HepG2 (cell line): ENCODE results near the gene CD36. TPM values are rescaled to one million over a fixed set of nuclear protein-coding genes. Genes with fewer than 3 reads are reported as not detected.

Experiments
- ATAC-seq: fragments of 200-7000 bp; cut with Tn5 transposase; 3 replicates; pipeline ENCODE4 v1.9.1; 2020; ENCODE audit warnings: mild to moderate bottlenecking, moderate library complexity
- BruUV-seq: library from RNA; stranded (reverse); fragments of 400-500 nt; replicated peaks from 2 replicates; lab custom pipeline; 2021; lab: Mats Ljungman, UMichigan
- CTCF ChIA-PET: fragments of 300-600 bp; formaldehyde crosslinking; extraction: SDS; loops from one replicate; lab custom pipeline; 2021; ENCODE audit warnings: low total read pairs, inconsistent platforms, low intra/inter-chr PET ratio; lab: Yijun Ruan, JAX
- POLR2A ChIA-PET: fragments of 350-600 bp; sonication (Branson Sonifier 250); formaldehyde crosslinking; loops from one replicate; lab custom pipeline; 2020; ENCODE audit warnings: antibody characterized with exemption, inconsistent platforms; lab: Yijun Ruan, JAX
- DNase-seq: peaks from one replicate; pipeline ENCODE4 v3.0.0-alpha.2; 2015; ENCODE audit warnings: low spot score
- FAIRE-seq: peaks from 3 replicates; lab custom pipeline; 2011; peaks lifted over from hg19 to GRCh38; lab: Jason Lieb, UNC
- H2AFZ ChIP-seq: one replicate; pipeline ENCODE4 v1.6.1; 2011; ENCODE audit warnings: low read length, inconsistent platforms
- H3K27ac ChIP-seq: fragments of 300-600 bp; 3 replicates; pipeline ENCODE4 v1.8.0; 2011; ENCODE audit warnings: mixed run types, mild to moderate bottlenecking, mixed read lengths, low read length, inconsistent platforms; ENCODE audit not compliant: insufficient read depth; ENCODE audit errors: extremely low read length
- H3K27me3 ChIP-seq, 2 experiments: fragments of 200-600 bp in 1 of 2; 2 replicates in 1 of 2; 3 replicates in 1 of 2; pipeline versions ENCODE4 v1.6.0 to v1.8.0; 2011; ENCODE audit warnings: low read length in 2 of 2, mild to moderate bottlenecking in 2 of 2, moderate library complexity in 2 of 2, inconsistent platforms in 1 of 2; ENCODE audit not compliant: insufficient read depth in 2 of 2, control insufficient read depth in 1 of 2
- H3K36me3 ChIP-seq, 2 experiments: fragments of 200-600 bp in 1 of 2; replicated peaks in 1 of 2; 2 replicates in 1 of 2; 3 replicates in 1 of 2; pipeline versions ENCODE4 v1.5.1 to v1.8.0; 2011; ENCODE audit warnings: low read length in 2 of 2, inconsistent platforms in 1 of 2; ENCODE audit not compliant: insufficient read depth in 2 of 2, control insufficient read depth in 1 of 2
- H3K4me1 ChIP-seq: 2 replicates; pipeline ENCODE4 v1.5.1; 2012; ENCODE audit warnings: low read length, inconsistent platforms; ENCODE audit not compliant: insufficient read depth
- H3K4me2 ChIP-seq: 2 replicates; pipeline ENCODE4 v1.6.0; 2011; ENCODE audit warnings: low read depth, low read length, inconsistent platforms
- H3K4me3 ChIP-seq, 3 experiments: fragments of 200-600 bp in 1 of 3; sonication (generic), shearing (Covaris generic) in 1 of 3; replicated peaks in 1 of 3; 2 replicates each; pipeline ENCODE4 v1.5.1; 2011 to 2016; ENCODE audit warnings: low read length in 3 of 3, inconsistent platforms in 2 of 3, low read depth in 2 of 3, mild to moderate bottlenecking in 2 of 3, control low read depth in 1 of 3, mixed read lengths in 1 of 3; ENCODE audit not compliant: insufficient read depth in 1 of 3
- H3K79me2 ChIP-seq: one replicate; pipeline ENCODE4 v1.6.1; 2011; ENCODE audit warnings: low read length, inconsistent platforms; ENCODE audit not compliant: insufficient read depth
- H3K9ac ChIP-seq: 2 replicates; pipeline ENCODE4 v1.6.0; 2011; ENCODE audit warnings: mild to moderate bottlenecking, low read depth, low read length, inconsistent platforms; ENCODE audit not compliant: insufficient read depth
- H3K9me3 ChIP-seq: 2 replicates; pipeline ENCODE4 v1.5.1; 2012; ENCODE audit warnings: mild to moderate bottlenecking, low read length
- H4K20me1 ChIP-seq: 2 replicates; pipeline ENCODE4 v1.6.0; 2011; ENCODE audit warnings: inconsistent platforms, mild to moderate bottlenecking, low read length, moderate library complexity; ENCODE audit not compliant: insufficient read depth
- CBX2 ChIP-seq, 2 experiments: fragments of 200-600 bp in 1 of 2; sonication (generic); formaldehyde crosslinking in 1 of 2; IDR thresholded peaks; 2 replicates each; pipeline versions ENCODE4 v1.7.0 to v1.8.1; 2018 to 2022; ENCODE audit warnings: low read depth in 2 of 2, low read length in 1 of 2, mild to moderate bottlenecking in 1 of 2, missing genetic modification reagents in 1 of 2
- E2F1 ChIP-seq: sonication (generic); formaldehyde crosslinking; IDR thresholded peaks from 2 replicates; pipeline ENCODE4 v1.5.0; 2020; ENCODE audit warnings: missing genetic modification reagents
- HNF4A ChIP-seq: sonication (generic); formaldehyde crosslinking; IDR thresholded peaks from 2 replicates; pipeline ENCODE4 v1.4.0; 2020; ENCODE audit warnings: missing genetic modification reagents
- KIAA2018 ChIP-seq: sonication (generic); formaldehyde crosslinking; IDR thresholded peaks from 2 replicates; pipeline ENCODE4 v1.5.0; 2020; ENCODE audit warnings: mild to moderate bottlenecking, missing genetic modification reagents, borderline replicate concordance
- MBD4 ChIP-seq: IDR thresholded peaks from 2 replicates; pipeline ENCODE4 v1.6.1; 2012; ENCODE audit warnings: low read length, inconsistent platforms, borderline replicate concordance
- RARA ChIP-seq: IDR thresholded peaks from 2 replicates; pipeline ENCODE4 v1.6.1; 2016; ENCODE audit warnings: missing genetic modification reagents, missing compliant biosample characterization
- SP140L ChIP-seq: sonication (generic); formaldehyde crosslinking; IDR thresholded peaks from 2 replicates; pipeline ENCODE4 v1.4.0; 2020; ENCODE audit warnings: missing genetic modification reagents, borderline replicate concordance
- ZBTB4 ChIP-seq: sonication (generic); formaldehyde crosslinking; IDR thresholded peaks from 2 replicates; pipeline ENCODE4 v1.4.0; 2020; ENCODE audit warnings: missing genetic modification reagents, mild to moderate bottlenecking, borderline replicate concordance
- ZMYM4 ChIP-seq: sonication (generic); formaldehyde crosslinking; IDR thresholded peaks from 2 replicates; pipeline ENCODE4 v1.8.1; 2023; ENCODE audit warnings: mild to moderate bottlenecking, missing genetic modification reagents
- ZNF160 ChIP-seq: sonication (generic); formaldehyde crosslinking; IDR thresholded peaks from 2 replicates; pipeline ENCODE4 v1.8.0; 2022; ENCODE audit warnings: mild to moderate bottlenecking, inconsistent platforms, missing genetic modification reagents
- whole genome bisulfite sequencing: methylation state at CpG from one replicate; pipeline ENCODE4 v1.1.6; 2017; ENCODE audit warnings: low lambda C conversion rate; 5-methylcytosine and 5-hydroxymethylcytosine counted together
- in situ Hi-C: cut with HindIII; loops from 2 replicates; pipeline ENCODE4 v1.10.0; 2017; ENCODE audit warnings: low pct_unique_long_range_greater_than_20kb; ENCODE audit not compliant: extremely low pct_ligation_motif_present
- intact Hi-C: fragments of 100-400 bp; cut with micrococcal nuclease; formaldehyde crosslinking; loops from one replicate; pipeline ENCODE4 v1.10.0; 2022; ENCODE audit not compliant: unreplicated experiment
- polyA plus RNA-seq, 8 experiments: library from polyadenylated mRNA; depleted of rRNA in 3 of 8; stranded (reverse) in 7 of 8; unstranded in 1 of 8; fragments of >200 nt; fragmentation: Illumina TruSeq in 4 of 8; extraction: Trizol in 4 of 8; gene quantifications; 2 replicates each; pipeline versions ENCODE4 v1.2.1 to v1.2.3, GENCODE V29; 2011 to 2016; ENCODE audit warnings: low read depth in 4 of 8, missing spikeins in 1 of 8, mixed read lengths in 1 of 8; ENCODE audit not compliant: insufficient read depth in 1 of 8
- total RNA-seq, 5 experiments: library from RNA; depleted of rRNA; stranded (reverse); fragments of >200 nt; fragmentation: Illumina TruSeq; extraction: Trizol; gene quantifications; 2 replicates each; pipeline ENCODE4 v1.2.3, GENCODE V29; 2016; ENCODE audit warnings: low read depth in 1 of 5

The CD36 gene
- total and polyA plus RNA-seq, 2 of the 13 experiments (the other 11 are each of a cell fraction or from before 2014, with no cell fraction given) = 2.8 to 4.8 TPM

- no peak for TF ChIP-seq KIAA2018 (CRISPR knock-in tag)
Measured at GRCh38 chr7:80632819-80633218, 5.6 kb upstream of the CD36 start (continued).

GRCh38 chr7:80634505-80634904 is 3.9 kb upstream of the CD36 start:
- DNase-seq (peak; percentile 74), ATAC-seq (peak; percentile 50), FAIRE-seq (peak; percentile 53)
- no peaks in the 10 kb centered on the region for H3K9me3 ChIP-seq
- H3K79me2 ChIP-seq = no peaks in the 10 kb centered on the region
- no peak overlapping the region for H3K4me2 ChIP-seq
- no peaks in the 10 kb centered on the region for H3K27me3 ChIP-seq
- peaks cover 51% of the 10 kb centered on the region for H3K4me1 ChIP-seq
- POLR2A ChIA-PET = no interaction called here
- H4K20me1 ChIP-seq = no peaks in the 10 kb centered on the region
- intact Hi-C loops (no loop called here), in situ Hi-C loops (no loop called here)
- 22% methylated on average over 2 of the region's 2 CpGs for WGBS
- no peak overlapping the region for H3K9ac ChIP-seq
- CTCF ChIA-PET = no interaction called here
- H2AFZ ChIP-seq = no peak overlapping the region
- H3K36me3 ChIP-seq = no peaks in the 10 kb centered on the region
- H3K4me3 ChIP-seq = no peak overlapping the region
- H3K27ac ChIP-seq = peak overlapping the region; percentile 4
- no TSS peak for BruUV-seq
- TF ChIP-seq RARA (CRISPR knock-in tag) (0 out of 2 replicates have a peak, but pooled peaks have one; percentile 43), ZMYM4 (CRISPR knock-in tag) (peak; percentile 31; the same call in 1 of the 2 replicates), HNF4A (peak; percentile 48), MBD4 (no peak), CBX2 (IDR thresholded peaks at IDR 0.05; ENCODE audit: low read depth, low read length) (no peak), CBX2 (CRISPR knock-in tag; IDR thresholded peaks at IDR 0.05; ENCODE audit: low read depth) (no peak), ZBTB4 (CRISPR knock-in tag) (no peak), E2F1 (CRISPR knock-in tag) (no peak), ZNF160 (CRISPR knock-in tag) (no peak), SP140L (CRISPR knock-in tag) (no peak)
